Heart left ventricle (tissue), 16 donors: Measurements from ENCODE around the gene PTPN11. TPM values are rescaled to one million over a fixed set of nuclear protein-coding genes. Genes with fewer than 3 reads are reported as not detected.

Source experiments
- ATAC-seq, 4 donors: fragments of 200-7000 bp; cut with Tn5 transposase; one replicate each; pipeline ENCODE4 v1.9.1; 2020 to 2022; ENCODE audit warnings: moderate library complexity in 4 of 4, mild to moderate bottlenecking in 3 of 4, moderate number of reproducible peaks in 1 of 4
- DNase-seq, 5 donors: peaks; one replicate each; pipeline ENCODE4 v3.0.0-alpha.2; 2020
- H3K27ac ChIP-seq, 12 donors: fragments of 200-600 bp; sonication (generic) in 4 of 12; one replicate each; pipeline versions ENCODE4 v1.5.0 to v1.8.0; 2016 to 2022; ENCODE audit warnings: mild to moderate bottlenecking in 2 of 12
- H3K27me3 ChIP-seq, 9 donors: fragments of 200-600 bp; sonication (generic) in 2 of 9; one replicate each; pipeline versions ENCODE4 v1.5.1 to v1.8.0; 2016 to 2022; ENCODE audit warnings: mild to moderate bottlenecking in 3 of 9
- H3K36me3 ChIP-seq, 9 donors: fragments of 200-600 bp; sonication (generic) in 2 of 9; one replicate each; pipeline versions ENCODE4 v1.5.0 to v1.8.0; 2018 to 2022; ENCODE audit warnings: mild to moderate bottlenecking in 2 of 9
- H3K4me1 ChIP-seq, 12 donors: fragments of 200-600 bp; sonication (generic) in 4 of 12; one replicate each; pipeline versions ENCODE4 v1.5.0 to v1.8.0; 2016 to 2022; ENCODE audit warnings: mild to moderate bottlenecking in 3 of 12
- H3K4me3 ChIP-seq, 12 donors: fragments of 200-600 bp; sonication (generic) in 4 of 12; one replicate each; pipeline versions ENCODE4 v1.5.0 to v1.8.0; 2017 to 2022; ENCODE audit warnings: mild to moderate bottlenecking in 9 of 12, moderate library complexity in 4 of 12
- H3K9me3 ChIP-seq, 12 donors: fragments of 200-600 bp; sonication (generic) in 4 of 12; one replicate each; pipeline versions ENCODE4 v1.5.0 to v1.8.0; 2016 to 2022; ENCODE audit warnings: mild to moderate bottlenecking in 1 of 12
- CTCF ChIP-seq, 12 donors: fragments of 200-600 bp; sonication (generic) in 4 of 12; IDR thresholded peaks; one replicate each; pipeline versions ENCODE4 v1.5.0 to v1.8.0; 2018 to 2022; ENCODE audit warnings: antibody characterized with exemption in 12 of 12, mild to moderate bottlenecking in 5 of 12
- POLR2A ChIP-seq, 2 donors: fragments of 450-650 bp; IDR thresholded peaks; one replicate each; pipeline ENCODE4 v1.6.1; 2017; ENCODE audit warnings: antibody characterized with exemption in 2 of 2, mild to moderate bottlenecking in 2 of 2, moderate library complexity in 2 of 2
- WGBS, 4 donors: extraction: QIAGEN DNeasy Blood & Tissue Kit in 2 of 4; methylation state at CpG; one replicate each; pipeline versions ENCODE4 v1.1.5 to v1.1.7; 2013 to 2018; 5-methylcytosine and 5-hydroxymethylcytosine counted together
- intact Hi-C, 10 donors: fragments of 100-400 bp; cut with DNase I; formaldehyde crosslinking; loops; one replicate each; pipeline versions ENCODE4 v1.11.1 to v1.14.2; 2022
- polyA plus RNA-seq, 2 donors: library from polyadenylated mRNA; stranded (reverse); fragments of 200-250 nt; gene quantifications; one replicate each; pipeline ENCODE4 v1.2.3, GENCODE V29; 2013
- total RNA-seq, 9 donors: library from RNA; depleted of rRNA in 2 of 9; stranded (reverse); fragments of >200 nt in 2 of 9; fragmentation: NEBNext Ultra II Directional in 3 of 9; extraction: Animal tissue kit (Norgen Biotek cat#: 25700) in 3 of 9; gene quantifications; one replicate each; pipeline versions ENCODE4 v1.1.0 to v1.2.4, GENCODE V29; 2016 to 2023
- donor health status: ischemic (EF 13 %, LVEDD 7.1; RV severe dilation, severe dysfunction).
- donor health status: healthy with polysubstance abuse.
- donor health status: DM: no; HTN: yes; CAD: no.
- donor health status: DM: no; HTN: no; CAD: no.
- donor health status: ischemic (EF 25% LVEDD 6.9; RV normal size, moderate dysfunction).
- donor health status: ischemic (EF 25% LVEDD 5.7; RV mildly dilated, moderate dysfunction).
- donor health status: healthy.
- donor health status: DM: yes; HTN: yes; CAD: no.
- donor health status: ischemic (EF 35%, LVEDD 5.7; RV mildly dilated, moderate dysfunction).
- donor health status: nonischemic (EF 11% LVEDD 7.7; RV severe dilation, severe dysfunction).
- donor health status: DM: yes; HTN: yes; CAD: no.
- donor health status: PGD.
- donor health status: ischemic (EF 29% LVEDD 5.4; RV normal size, mild dysfunction).
- donor health status: nonischemic (EF 23%, LVEDD 6.1; RV moderate dilation, normal function).

PTPN11 gene
- total and polyA plus RNA-seq, 11 donors = 35.9 to 197 (median 130) TPM

DNA sequence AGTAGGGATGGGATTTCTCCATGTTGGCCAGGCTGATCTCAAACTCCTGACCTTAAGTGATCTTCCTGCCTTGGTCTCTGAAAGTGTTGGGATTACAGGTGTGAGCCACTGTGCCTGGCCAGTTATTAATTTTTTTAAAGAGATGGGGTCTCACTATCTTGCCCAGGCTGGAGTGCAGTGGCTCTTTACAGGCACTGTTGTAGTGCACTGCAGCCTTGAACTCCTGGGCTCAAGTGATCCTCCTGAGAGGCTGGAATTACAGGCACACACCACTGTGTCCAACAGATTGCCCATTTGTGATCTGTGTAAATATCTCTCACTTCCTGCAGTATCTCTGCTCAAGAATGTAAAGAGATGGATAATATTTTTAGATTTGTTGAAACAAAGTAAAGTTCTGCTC is 45.9 kb downstream of the PTPN11 start:
- no peak for ATAC-seq
- peaks cover 0 to 20% (median 0%) of the 10 kb centered on the region in 12 donors for H3K4me1 ChIP-seq
- peaks cover 0 to 62% (median 13%) of the 10 kb centered on the region in 9 donors for H3K36me3 ChIP-seq
- H3K27ac ChIP-seq = no peak overlapping the region
- intact Hi-C loops = no loop called here
- TF ChIP-seq CTCF (IDR thresholded peaks at IDR 0.05) (no peak), POLR2A (IDR thresholded peaks at IDR 0.05) (no peak)
- H3K27me3 ChIP-seq = no peaks in the 10 kb centered on the region
- no peaks in the 10 kb centered on the region for H3K9me3 ChIP-seq
- no peak for DNase-seq
- H3K4me3 ChIP-seq = no peak overlapping the region

DNA sequence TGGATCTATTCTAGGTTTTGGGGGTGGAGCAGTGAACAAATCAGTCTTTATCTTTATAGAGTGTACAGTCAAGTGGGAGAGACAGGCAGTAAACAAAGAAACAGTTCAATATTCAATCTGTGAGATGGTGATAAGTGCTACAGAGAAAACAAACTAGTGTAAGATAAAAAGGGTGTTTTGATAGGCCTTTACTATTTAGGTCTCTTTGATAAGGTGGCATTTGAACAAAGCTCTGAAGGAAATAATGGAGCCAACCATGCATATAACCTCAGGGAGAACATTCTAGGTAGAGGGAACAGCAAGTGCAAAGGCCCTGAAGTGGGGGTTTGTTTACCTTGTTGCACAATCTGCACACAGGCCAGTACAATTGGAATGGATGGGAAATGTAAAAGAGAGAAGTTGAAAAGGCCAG is 47.3 kb downstream of the PTPN11 start:
- intact Hi-C loops = no loop called here
- ATAC-seq = peak in 3 of 4 donors; percentile 44 to 63 (median 62)
- peak overlapping the region in 2 of 12 donors; percentile 22 to 47 for H3K27ac ChIP-seq

DNA sequence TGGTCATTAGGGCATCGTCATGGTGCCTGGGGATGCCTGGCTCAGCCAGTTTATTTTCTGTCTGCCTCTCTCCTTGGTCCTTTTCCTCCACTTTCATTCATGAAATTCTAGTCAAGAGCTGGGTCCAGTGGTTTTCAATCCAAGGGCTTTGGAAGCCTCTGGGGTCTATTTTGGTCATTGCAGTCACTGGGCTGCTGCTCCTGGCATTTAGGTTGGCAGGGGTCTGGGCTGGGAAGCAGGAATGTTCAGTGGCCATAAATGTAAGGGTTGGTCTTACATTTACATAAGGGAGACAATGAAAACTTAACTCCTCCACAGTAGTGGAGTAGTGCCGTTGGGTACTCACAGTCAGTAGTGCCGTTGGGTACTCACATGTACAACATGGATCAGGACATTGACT is 48.1 kb downstream of the PTPN11 start:
- DNase-seq (no peak), ATAC-seq (peak in 3 of 4 donors; percentile 31 to 73 (median 70))
- intact Hi-C loops = no loop called here
- 56 to 80% (median 77%) methylated on average over 3 of the region's 3 CpGs for WGBS, 4 donors
- Histone ChIP-seq H3K27me3 (no peaks in the 10 kb centered on the region), H3K36me3 (peaks cover 0 to 44% (median 7%) of the 10 kb centered on the region in 9 donors), H3K9me3 (no peaks in the 10 kb centered on the region), H3K4me1 (peaks cover 0 to 33% (median 0%) of the 10 kb centered on the region in 12 donors), H3K27ac (peak overlapping the region in 3 of 12 donors; percentile 20 to 47 (median 22)), H3K4me3 (no peak overlapping the region)
- no peak for TF ChIP-seq POLR2A (IDR thresholded peaks at IDR 0.05)
- no peak for TF ChIP-seq CTCF (IDR thresholded peaks at IDR 0.05)

More for the DNA sequence above, 47.3 kb downstream of the PTPN11 start:
- Histone ChIP-seq H3K4me3 (no peak overlapping the region), H3K4me1 (peaks cover 0 to 30% (median 0%) of the 10 kb centered on the region in 12 donors), H3K36me3 (peaks cover 0 to 49% (median 12%) of the 10 kb centered on the region in 9 donors), H3K9me3 (no peaks in the 10 kb centered on the region), H3K27me3 (no peaks in the 10 kb centered on the region)
- no peak for DNase-seq
- TF ChIP-seq POLR2A (IDR thresholded peaks at IDR 0.05) (no peak), CTCF (IDR thresholded peaks at IDR 0.05) (no peak)

GRCh38 chr12:112468046-112468445 is 49.3 kb downstream of the PTPN11 start:
- TF ChIP-seq CTCF (IDR thresholded peaks at IDR 0.05) (no peak), POLR2A (IDR thresholded peaks at IDR 0.05) (no peak)
- intact Hi-C loops = no loop called here
- Histone ChIP-seq H3K4me3 (no peak overlapping the region), H3K4me1 (peaks cover 0 to 33% (median 0%) of the 10 kb centered on the region in 12 donors), H3K27ac (no peak overlapping the region), H3K9me3 (no peaks in the 10 kb centered on the region), H3K36me3 (peaks cover 0 to 46% (median 11%) of the 10 kb centered on the region in 9 donors), H3K27me3 (no peaks in the 10 kb centered on the region)
- 70 to 79% (median 75%) methylated on average over 3 of the region's 3 CpGs for WGBS, 4 donors
- DNase-seq (no peak), ATAC-seq (no peak)
